HFF-Myc (cell line): Measurements from ENCODE around the gene XDH.

ENCODE experiments used
- DNase-seq: peaks from one replicate; pipeline ENCODE4 v3.0.0-alpha.2; 2011; ENCODE audit warnings: low read depth; ENCODE audit errors: extremely low read depth
- H3K4me3 ChIP-seq: replicated peaks from 2 replicates; pipeline ENCODE4 v1.5.1; 2011; ENCODE audit warnings: low read depth, mild to moderate bottlenecking, control low read depth, low read length
- TF ChIP-seq, protein P1 (sequence below): IDR thresholded peaks from 2 replicates; pipeline ENCODE4 v1.5.1; 2012; ENCODE audit warnings: mild to moderate bottlenecking, low read depth, low read length, control low read depth; ENCODE audit errors: missing control alignments

Gene XDH

GRCh38 chr2:31348618-31349017, 65.9 kb downstream of the XDH start:
- no peak overlapping the region for H3K4me3 ChIP-seq
- DNase-seq, result no peak
- TF ChIP-seq, protein P1, sequence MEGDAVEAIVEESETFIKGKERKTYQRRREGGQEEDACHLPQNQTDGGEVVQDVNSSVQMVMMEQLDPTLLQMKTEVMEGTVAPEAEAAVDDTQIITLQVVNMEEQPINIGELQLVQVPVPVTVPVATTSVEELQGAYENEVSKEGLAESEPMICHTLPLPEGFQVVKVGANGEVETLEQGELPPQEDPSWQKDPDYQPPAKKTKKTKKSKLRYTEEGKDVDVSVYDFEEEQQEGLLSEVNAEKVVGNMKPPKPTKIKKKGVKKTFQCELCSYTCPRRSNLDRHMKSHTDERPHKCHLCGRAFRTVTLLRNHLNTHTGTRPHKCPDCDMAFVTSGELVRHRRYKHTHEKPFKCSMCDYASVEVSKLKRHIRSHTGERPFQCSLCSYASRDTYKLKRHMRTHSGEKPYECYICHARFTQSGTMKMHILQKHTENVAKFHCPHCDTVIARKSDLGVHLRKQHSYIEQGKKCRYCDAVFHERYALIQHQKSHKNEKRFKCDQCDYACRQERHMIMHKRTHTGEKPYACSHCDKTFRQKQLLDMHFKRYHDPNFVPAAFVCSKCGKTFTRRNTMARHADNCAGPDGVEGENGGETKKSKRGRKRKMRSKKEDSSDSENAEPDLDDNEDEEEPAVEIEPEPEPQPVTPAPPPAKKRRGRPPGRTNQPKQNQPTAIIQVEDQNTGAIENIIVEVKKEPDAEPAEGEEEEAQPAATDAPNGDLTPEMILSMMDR, result no peak

DNA sequence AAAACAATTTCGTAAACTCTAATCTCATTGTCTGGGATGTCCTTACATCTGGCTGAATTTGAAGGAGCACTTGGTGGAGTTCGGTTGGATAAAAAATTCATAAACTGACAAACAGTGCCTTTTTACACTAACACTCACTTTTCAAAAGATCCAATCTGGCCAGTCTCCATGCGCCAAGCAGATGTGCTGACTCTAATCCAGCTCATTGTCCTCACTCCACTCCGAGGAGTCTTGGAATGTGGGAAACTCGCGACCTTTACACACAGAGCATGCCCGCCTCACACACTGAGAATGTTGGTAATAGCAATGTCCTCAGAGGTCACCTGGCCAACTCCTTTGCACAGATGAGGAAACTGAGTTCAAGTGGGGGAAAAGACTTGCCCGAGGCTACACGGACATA, 66.8 kb downstream of the XDH start:
- DNase-seq, result peak; percentile 82
- H3K4me3 ChIP-seq, result no peak overlapping the region
- TF ChIP-seq, protein P1, result no peak

GRCh38 chr2:31347319-31347718, 67.2 kb downstream of the XDH start:
- H3K4me3 ChIP-seq, result no peak overlapping the region
- TF ChIP-seq, protein P1, result no peak
- DNase-seq, result no peak

- no peak overlapping the region for H3K4me3 ChIP-seq
- TF ChIP-seq, protein P1, result no peak
- DNase-seq, result no peak
Observed at GRCh38 chr2:31344447-31344846, 70.1 kb downstream of the XDH start.

- no peak for DNase-seq
- no peak overlapping the region for H3K4me3 ChIP-seq
- TF ChIP-seq, protein P1, result no peak
Observed at GRCh38 chr2:31341351-31341750, 73.2 kb downstream of the XDH start.

DNA sequence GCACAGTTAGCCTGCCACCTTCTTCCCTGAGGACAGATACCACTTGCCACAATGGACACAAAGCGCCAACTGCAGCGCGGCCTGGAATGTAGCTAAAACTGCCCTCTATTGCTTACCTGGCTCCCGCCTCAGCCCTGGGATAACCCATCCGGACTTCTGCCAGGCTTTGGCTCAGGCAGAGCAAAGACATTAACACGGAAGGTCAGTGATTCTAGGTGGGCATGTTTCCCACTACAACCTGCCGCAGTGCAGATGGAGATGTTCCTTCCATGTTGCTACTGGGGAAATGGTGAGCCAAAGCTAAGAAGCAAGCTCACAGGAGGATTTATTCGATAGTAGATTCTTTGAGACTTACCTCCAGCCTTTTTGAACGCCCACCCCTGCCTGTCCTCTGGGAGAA, 74.8 kb downstream of the XDH start:
- DNase-seq, result no peak
- TF ChIP-seq, protein P1, result no peak

GRCh38 chr2:31337860-31338259, 76.7 kb downstream of the XDH start:
- no peak overlapping the region for H3K4me3 ChIP-seq
- TF ChIP-seq, protein P1, result no peak
- DNase-seq, result peak; percentile 45

More for the DNA sequence above, 74.8 kb downstream of the XDH start:
- H3K4me3 ChIP-seq, result no peak overlapping the region
